ENCODE results near the gene GHR.

GHR gene

DNA sequence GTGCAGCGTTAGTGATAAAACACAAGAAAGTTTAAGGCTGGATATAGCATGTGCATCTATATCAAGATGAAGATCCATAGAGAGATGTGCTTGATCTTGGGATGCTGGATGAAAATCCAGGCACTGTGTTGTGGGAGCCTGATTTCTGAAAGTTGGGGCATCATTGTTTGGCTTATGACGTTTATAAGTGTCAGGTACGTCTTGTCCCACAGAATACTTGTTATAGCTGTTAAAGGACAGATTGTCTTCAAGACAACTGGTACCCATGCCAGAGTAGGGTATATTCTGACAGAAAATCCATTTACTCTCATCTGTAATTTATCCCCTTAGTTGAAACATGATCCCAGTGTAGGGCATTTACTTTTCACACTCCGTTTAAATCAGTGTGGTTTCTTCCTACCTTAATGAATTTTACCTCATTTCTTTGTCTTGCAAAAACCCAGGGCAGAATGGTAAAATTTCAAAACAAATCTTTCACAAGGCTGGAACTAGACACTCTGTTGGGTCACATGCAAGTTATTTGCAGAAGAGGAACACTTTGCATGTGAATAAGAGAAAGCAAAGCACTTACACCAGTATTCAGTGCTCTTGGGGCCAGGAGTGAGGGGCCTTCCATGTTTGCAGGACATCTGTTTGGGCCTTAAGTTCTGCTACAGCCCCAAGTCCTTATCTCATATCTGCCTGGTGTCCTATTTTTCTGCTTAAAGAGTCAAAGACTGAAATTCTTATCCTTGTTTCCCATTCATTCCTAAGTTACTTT, 73.3 kb downstream of the GHR start:
- no peak for ATAC-seq
- TF ChIP-seq SNAI2 (CRISPR knock-in tag; IDR thresholded peaks at IDR 0.05) (no peak), ESRRG (CRISPR knock-in tag; IDR thresholded peaks at IDR 0.05) (no peak), ZFP30 (CRISPR knock-in tag; IDR thresholded peaks at IDR 0.05) (no peak), OSR1 (CRISPR knock-in tag; IDR thresholded peaks at IDR 0.05) (no peak), BACH2 (CRISPR knock-in tag; IDR thresholded peaks at IDR 0.05; ENCODE audit: borderline replicate concordance) (no peak), ZNF8 (CRISPR knock-in tag; IDR thresholded peaks at IDR 0.05) (no peak), PPARA (CRISPR knock-in tag; IDR thresholded peaks at IDR 0.05; ENCODE audit: borderline replicate concordance) (no peak), RARB (CRISPR knock-in tag; IDR thresholded peaks at IDR 0.05) (no peak), ARNTL (CRISPR knock-in tag; IDR thresholded peaks at IDR 0.05; ENCODE audit: borderline replicate concordance, low read depth) (no peak), TCF4 (CRISPR knock-in tag; IDR thresholded peaks at IDR 0.05; ENCODE audit: borderline replicate concordance) (no peak)
- TF ChIP-seq, protein P1, sequence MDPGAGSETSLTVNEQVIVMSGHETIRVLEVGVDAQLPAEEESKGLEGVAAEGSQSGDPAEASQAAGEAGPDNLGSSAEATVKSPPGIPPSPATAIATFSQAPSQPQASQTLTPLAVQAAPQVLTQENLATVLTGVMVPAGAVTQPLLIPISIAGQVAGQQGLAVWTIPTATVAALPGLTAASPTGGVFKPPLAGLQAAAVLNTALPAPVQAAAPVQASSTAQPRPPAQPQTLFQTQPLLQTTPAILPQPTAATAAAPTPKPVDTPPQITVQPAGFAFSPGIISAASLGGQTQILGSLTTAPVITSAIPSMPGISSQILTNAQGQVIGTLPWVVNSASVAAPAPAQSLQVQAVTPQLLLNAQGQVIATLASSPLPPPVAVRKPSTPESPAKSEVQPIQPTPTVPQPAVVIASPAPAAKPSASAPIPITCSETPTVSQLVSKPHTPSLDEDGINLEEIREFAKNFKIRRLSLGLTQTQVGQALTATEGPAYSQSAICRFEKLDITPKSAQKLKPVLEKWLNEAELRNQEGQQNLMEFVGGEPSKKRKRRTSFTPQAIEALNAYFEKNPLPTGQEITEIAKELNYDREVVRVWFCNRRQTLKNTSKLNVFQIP (CRISPR knock-in tag; IDR thresholded peaks at IDR 0.05; ENCODE audit: borderline replicate concordance, low read depth): no peak
- TF ChIP-seq, protein P2, sequence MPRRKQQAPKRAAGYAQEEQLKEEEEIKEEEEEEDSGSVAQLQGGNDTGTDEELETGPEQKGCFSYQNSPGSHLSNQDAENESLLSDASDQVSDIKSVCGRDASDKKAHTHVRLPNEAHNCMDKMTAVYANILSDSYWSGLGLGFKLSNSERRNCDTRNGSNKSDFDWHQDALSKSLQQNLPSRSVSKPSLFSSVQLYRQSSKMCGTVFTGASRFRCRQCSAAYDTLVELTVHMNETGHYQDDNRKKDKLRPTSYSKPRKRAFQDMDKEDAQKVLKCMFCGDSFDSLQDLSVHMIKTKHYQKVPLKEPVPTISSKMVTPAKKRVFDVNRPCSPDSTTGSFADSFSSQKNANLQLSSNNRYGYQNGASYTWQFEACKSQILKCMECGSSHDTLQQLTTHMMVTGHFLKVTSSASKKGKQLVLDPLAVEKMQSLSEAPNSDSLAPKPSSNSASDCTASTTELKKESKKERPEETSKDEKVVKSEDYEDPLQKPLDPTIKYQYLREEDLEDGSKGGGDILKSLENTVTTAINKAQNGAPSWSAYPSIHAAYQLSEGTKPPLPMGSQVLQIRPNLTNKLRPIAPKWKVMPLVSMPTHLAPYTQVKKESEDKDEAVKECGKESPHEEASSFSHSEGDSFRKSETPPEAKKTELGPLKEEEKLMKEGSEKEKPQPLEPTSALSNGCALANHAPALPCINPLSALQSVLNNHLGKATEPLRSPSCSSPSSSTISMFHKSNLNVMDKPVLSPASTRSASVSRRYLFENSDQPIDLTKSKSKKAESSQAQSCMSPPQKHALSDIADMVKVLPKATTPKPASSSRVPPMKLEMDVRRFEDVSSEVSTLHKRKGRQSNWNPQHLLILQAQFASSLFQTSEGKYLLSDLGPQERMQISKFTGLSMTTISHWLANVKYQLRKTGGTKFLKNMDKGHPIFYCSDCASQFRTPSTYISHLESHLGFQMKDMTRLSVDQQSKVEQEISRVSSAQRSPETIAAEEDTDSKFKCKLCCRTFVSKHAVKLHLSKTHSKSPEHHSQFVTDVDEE (CRISPR knock-in tag; IDR thresholded peaks at IDR 0.05): no peak
- TF ChIP-seq, protein P3, sequence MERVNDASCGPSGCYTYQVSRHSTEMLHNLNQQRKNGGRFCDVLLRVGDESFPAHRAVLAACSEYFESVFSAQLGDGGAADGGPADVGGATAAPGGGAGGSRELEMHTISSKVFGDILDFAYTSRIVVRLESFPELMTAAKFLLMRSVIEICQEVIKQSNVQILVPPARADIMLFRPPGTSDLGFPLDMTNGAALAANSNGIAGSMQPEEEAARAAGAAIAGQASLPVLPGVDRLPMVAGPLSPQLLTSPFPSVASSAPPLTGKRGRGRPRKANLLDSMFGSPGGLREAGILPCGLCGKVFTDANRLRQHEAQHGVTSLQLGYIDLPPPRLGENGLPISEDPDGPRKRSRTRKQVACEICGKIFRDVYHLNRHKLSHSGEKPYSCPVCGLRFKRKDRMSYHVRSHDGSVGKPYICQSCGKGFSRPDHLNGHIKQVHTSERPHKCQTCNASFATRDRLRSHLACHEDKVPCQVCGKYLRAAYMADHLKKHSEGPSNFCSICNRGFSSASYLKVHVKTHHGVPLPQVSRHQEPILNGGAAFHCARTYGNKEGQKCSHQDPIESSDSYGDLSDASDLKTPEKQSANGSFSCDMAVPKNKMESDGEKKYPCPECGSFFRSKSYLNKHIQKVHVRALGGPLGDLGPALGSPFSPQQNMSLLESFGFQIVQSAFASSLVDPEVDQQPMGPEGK (CRISPR knock-in tag; IDR thresholded peaks at IDR 0.05; ENCODE audit: borderline replicate concordance): no peak

DNA sequence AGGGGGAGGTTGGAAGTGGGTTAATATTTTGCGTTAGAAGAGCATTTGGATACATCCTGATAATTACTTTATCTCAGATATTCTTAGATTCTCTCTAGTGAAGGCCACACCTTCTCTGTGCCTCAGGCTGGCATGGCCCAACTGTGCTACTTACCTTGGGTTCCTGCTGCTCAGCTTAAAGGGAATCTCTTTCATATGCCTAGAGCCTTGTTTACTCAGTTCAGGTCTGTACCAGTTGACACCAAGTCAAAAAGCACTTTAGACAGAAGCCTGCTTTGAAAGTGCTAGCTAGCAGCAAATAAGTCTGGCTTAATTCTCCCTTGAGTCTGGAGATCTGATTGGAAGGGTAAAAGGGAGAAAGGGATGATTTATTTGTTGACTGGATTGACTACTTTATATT, 74.8 kb downstream of the GHR start:
- TF ChIP-seq, protein P3 (CRISPR knock-in tag; IDR thresholded peaks at IDR 0.05; ENCODE audit: borderline replicate concordance): no peak
- no peak for TF ChIP-seq ZFP3 (CRISPR knock-in tag; IDR thresholded peaks at IDR 0.05)
- TF ChIP-seq, protein P4, sequence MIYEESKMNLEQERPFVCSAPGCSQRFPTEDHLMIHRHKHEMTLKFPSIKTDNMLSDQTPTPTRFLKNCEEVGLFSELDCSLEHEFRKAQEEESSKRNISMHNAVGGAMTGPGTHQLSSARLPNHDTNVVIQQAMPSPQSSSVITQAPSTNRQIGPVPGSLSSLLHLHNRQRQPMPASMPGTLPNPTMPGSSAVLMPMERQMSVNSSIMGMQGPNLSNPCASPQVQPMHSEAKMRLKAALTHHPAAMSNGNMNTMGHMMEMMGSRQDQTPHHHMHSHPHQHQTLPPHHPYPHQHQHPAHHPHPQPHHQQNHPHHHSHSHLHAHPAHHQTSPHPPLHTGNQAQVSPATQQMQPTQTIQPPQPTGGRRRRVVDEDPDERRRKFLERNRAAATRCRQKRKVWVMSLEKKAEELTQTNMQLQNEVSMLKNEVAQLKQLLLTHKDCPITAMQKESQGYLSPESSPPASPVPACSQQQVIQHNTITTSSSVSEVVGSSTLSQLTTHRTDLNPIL (CRISPR knock-in tag; IDR thresholded peaks at IDR 0.05; ENCODE audit: low read depth): no peak
- no peak for TF ChIP-seq ZNF70 (CRISPR knock-in tag; IDR thresholded peaks at IDR 0.05)
- no peak for TF ChIP-seq ZNF565 (CRISPR knock-in tag; conservative IDR thresholded peaks at IDR 0.05; ENCODE audit: low read depth)
- TF ChIP-seq GLIS3 (CRISPR knock-in tag; IDR thresholded peaks at IDR 0.05): no peak
- TF ChIP-seq CSDC2 (CRISPR knock-in tag; IDR thresholded peaks at IDR 0.05): no peak
- TF ChIP-seq PPARA (CRISPR knock-in tag; IDR thresholded peaks at IDR 0.05; ENCODE audit: borderline replicate concordance): no peak
- no peak for ATAC-seq

DNA sequence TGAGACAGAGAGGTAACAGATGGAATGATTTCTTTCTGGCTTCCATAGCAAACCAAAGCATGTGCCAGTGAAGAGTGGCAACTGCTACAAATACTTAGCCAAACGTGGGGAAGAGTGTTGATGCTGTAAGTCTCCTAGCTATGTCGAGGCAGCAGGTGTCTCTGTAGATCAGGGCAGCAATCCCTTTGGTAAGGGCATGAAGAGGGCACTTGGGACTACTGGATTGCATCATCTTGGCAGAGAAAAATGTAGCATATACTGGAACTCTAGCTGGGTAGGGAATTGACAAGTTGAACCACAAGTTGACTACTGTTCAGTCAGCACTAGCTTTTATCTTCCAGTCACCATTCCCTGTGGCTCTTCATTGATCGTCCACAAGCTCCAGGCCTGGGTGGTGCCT, 75.8 kb downstream of the GHR start:
- ATAC-seq: no peak
- TF ChIP-seq ZNF70 (CRISPR knock-in tag; IDR thresholded peaks at IDR 0.05): no peak
- TF ChIP-seq ESRRG (CRISPR knock-in tag; IDR thresholded peaks at IDR 0.05): no peak
- no peak for TF ChIP-seq PPARA (CRISPR knock-in tag; IDR thresholded peaks at IDR 0.05; ENCODE audit: borderline replicate concordance)
- TF ChIP-seq, protein P1 (CRISPR knock-in tag; IDR thresholded peaks at IDR 0.05; ENCODE audit: borderline replicate concordance, low read depth): no peak
- no peak for TF ChIP-seq OSR1 (CRISPR knock-in tag; IDR thresholded peaks at IDR 0.05)
- TF ChIP-seq, protein P5, sequence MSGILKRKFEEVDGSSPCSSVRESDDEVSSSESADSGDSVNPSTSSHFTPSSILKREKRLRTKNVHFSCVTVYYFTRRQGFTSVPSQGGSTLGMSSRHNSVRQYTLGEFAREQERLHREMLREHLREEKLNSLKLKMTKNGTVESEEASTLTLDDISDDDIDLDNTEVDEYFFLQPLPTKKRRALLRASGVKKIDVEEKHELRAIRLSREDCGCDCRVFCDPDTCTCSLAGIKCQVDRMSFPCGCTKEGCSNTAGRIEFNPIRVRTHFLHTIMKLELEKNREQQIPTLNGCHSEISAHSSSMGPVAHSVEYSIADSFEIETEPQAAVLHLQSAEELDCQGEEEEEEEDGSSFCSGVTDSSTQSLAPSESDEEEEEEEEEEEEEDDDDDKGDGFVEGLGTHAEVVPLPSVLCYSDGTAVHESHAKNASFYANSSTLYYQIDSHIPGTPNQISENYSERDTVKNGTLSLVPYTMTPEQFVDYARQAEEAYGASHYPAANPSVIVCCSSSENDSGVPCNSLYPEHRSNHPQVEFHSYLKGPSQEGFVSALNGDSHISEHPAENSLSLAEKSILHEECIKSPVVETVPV (CRISPR knock-in tag; IDR thresholded peaks at IDR 0.05): no peak
- TF ChIP-seq ZNF8 (CRISPR knock-in tag; IDR thresholded peaks at IDR 0.05): no peak
- TF ChIP-seq SNAI2 (CRISPR knock-in tag; IDR thresholded peaks at IDR 0.05): no peak
- no peak for TF ChIP-seq CSDC2 (CRISPR knock-in tag; IDR thresholded peaks at IDR 0.05)
- TF ChIP-seq, protein P3 (CRISPR knock-in tag; IDR thresholded peaks at IDR 0.05; ENCODE audit: borderline replicate concordance): no peak
